PC-3 (cell line): ENCODE results near the gene MAP3K3.

ENCODE experiments used
- EZH2 ChIP-seq: fragments of 300-600 bp; sonication (generic); IDR thresholded peaks from one replicate; pipeline ENCODE4 v1.6.1; 2017; ENCODE audit warnings: antibody characterized with exemption, mild to moderate bottlenecking, low read length; ENCODE audit not compliant: unreplicated experiment
- EZH2phosphoT487 ChIP-seq: fragments of 300-600 bp; sonication (generic); IDR thresholded peaks from 2 replicates; pipeline ENCODE4 v1.6.1; 2018; ENCODE audit warnings: mild to moderate bottlenecking, antibody characterized with exemption, low read length, borderline replicate concordance
- TF ChIP-seq, protein P1 (sequence below): fragments of 300-600 bp; sonication (generic); conservative IDR thresholded peaks from 2 replicates; pipeline ENCODE4 v1.5.1; 2017; ENCODE audit warnings: antibody characterized with exemption, low read depth, mild to moderate bottlenecking, low read length

GRCh38 chr17:63704259-63704576 lies 82.0 kb downstream of the MAP3K3 start:
- TF ChIP-seq, protein P1, sequence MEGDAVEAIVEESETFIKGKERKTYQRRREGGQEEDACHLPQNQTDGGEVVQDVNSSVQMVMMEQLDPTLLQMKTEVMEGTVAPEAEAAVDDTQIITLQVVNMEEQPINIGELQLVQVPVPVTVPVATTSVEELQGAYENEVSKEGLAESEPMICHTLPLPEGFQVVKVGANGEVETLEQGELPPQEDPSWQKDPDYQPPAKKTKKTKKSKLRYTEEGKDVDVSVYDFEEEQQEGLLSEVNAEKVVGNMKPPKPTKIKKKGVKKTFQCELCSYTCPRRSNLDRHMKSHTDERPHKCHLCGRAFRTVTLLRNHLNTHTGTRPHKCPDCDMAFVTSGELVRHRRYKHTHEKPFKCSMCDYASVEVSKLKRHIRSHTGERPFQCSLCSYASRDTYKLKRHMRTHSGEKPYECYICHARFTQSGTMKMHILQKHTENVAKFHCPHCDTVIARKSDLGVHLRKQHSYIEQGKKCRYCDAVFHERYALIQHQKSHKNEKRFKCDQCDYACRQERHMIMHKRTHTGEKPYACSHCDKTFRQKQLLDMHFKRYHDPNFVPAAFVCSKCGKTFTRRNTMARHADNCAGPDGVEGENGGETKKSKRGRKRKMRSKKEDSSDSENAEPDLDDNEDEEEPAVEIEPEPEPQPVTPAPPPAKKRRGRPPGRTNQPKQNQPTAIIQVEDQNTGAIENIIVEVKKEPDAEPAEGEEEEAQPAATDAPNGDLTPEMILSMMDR: no peak
- no peak for TF ChIP-seq EZH2
- TF ChIP-seq EZH2phosphoT487: no peak
